Measurements from ENCODE around the gene AZGP1. TPM values are rescaled to one million over a fixed set of nuclear protein-coding genes. Genes with fewer than 3 reads are reported as not detected.
A peak's percentile ranks its signal among the peaks of the same experiment; 100 is the strongest.

The AZGP1 gene
- total and polyA plus RNA-seq, 2 of the 13 experiments (the other 11 are each of a cell fraction or from before 2014, with no cell fraction given) = 93.8 to 229 TPM

DNA sequence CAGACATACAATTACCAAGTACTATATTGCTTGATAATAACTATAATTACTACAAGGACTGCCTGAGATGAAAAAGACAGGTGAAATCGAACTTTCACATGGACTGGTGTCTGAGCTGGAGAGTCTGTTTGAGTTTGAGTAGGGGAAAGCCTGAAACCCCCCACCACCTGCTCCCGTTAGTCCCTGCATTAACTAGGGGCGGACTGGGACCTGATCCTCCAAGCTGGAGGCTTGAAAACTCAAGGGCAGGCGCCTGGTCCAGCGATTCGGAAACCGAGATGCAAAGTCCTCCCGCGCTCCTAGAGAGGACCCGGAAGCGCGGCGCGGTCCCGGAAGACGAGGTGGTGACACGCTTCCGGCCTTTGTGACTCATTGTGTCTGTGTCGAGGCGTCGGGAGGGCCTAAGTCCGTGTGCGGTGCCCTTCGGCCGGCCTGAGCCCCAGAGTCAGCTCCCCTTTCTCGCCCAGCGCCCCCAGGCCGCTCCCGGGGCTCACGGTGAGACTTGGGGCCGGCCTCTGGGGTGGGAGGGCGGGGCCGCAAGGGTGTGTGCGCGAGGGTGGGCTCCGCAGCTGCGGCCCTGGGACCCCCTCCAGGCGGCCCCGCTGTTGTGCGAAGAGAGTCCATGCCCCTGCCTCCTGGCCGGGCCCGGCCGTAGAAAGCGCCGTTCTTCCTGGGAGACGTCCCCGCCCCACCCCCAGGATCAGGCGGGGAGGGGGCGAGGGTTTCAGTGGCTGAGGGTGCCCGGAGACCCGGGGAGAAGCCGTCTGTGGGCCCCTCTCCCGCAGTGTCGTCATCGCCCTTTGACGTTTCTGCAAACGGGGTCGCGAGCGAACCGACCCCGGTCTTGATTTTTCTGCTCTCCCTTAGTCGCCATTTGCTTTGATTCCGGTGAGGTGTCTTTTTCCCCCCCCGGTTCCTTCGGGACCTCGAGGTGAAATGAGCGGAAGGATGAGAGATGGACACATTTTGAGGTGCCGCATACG lies 39.7 kb upstream of the AZGP1 start, which contains the start of gene ZKSCAN1 (continued):
- TF ChIP-seq ASH2L (IDR thresholded peaks at IDR 0.05; ENCODE audit: insufficient read length, low read depth, low read length) = peak; percentile 69
- peak; percentile 74; the same call in 1 of the 2 replicates for TF ChIP-seq ARNT2 (CRISPR knock-in tag; IDR thresholded peaks at IDR 0.05; ENCODE audit: low read depth)
- TF ChIP-seq ZNF644 (CRISPR knock-in tag; IDR thresholded peaks at IDR 0.05; ENCODE audit: low read depth) = no peak
- TF ChIP-seq ARHGAP35 (CRISPR knock-in tag; IDR thresholded peaks at IDR 0.05; ENCODE audit: borderline replicate concordance) = no peak; the same call in 1 of the 2 replicates
- no peak for TF ChIP-seq MAFK (conservative IDR thresholded peaks at IDR 0.05 in 1 of 2, IDR thresholded peaks at IDR 0.05 in 1 of 2; ENCODE audit: low read length in 2 of 2)
- TF ChIP-seq ZNF607 (CRISPR knock-in tag; IDR thresholded peaks at IDR 0.05; ENCODE audit: borderline replicate concordance) = peak; percentile 72; the same call in 1 of the 2 replicates
- TF ChIP-seq, protein P1, sequence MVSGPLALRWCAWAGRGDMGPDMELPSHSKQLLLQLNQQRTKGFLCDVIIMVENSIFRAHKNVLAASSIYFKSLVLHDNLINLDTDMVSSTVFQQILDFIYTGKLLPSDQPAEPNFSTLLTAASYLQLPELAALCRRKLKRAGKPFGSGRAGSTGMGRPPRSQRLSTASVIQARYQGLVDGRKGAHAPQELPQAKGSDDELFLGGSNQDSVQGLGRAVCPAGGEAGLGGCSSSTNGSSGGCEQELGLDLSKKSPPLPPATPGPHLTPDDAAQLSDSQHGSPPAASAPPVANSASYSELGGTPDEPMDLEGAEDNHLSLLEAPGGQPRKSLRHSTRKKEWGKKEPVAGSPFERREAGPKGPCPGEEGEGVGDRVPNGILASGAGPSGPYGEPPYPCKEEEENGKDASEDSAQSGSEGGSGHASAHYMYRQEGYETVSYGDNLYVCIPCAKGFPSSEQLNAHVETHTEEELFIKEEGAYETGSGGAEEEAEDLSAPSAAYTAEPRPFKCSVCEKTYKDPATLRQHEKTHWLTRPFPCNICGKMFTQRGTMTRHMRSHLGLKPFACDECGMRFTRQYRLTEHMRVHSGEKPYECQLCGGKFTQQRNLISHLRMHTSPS (CRISPR knock-in tag; IDR thresholded peaks at IDR 0.05; ENCODE audit: low read depth) = 0 out of 2 replicates have a peak, but pooled peaks have one; percentile 20
- TF ChIP-seq, protein P2, sequence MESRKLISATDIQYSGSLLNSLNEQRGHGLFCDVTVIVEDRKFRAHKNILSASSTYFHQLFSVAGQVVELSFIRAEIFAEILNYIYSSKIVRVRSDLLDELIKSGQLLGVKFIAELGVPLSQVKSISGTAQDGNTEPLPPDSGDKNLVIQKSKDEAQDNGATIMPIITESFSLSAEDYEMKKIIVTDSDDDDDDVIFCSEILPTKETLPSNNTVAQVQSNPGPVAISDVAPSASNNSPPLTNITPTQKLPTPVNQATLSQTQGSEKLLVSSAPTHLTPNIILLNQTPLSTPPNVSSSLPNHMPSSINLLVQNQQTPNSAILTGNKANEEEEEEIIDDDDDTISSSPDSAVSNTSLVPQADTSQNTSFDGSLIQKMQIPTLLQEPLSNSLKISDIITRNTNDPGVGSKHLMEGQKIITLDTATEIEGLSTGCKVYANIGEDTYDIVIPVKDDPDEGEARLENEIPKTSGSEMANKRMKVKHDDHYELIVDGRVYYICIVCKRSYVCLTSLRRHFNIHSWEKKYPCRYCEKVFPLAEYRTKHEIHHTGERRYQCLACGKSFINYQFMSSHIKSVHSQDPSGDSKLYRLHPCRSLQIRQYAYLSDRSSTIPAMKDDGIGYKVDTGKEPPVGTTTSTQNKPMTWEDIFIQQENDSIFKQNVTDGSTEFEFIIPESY (CRISPR knock-in tag; IDR thresholded peaks at IDR 0.05) = no peak
- peak; percentile 96 for TF ChIP-seq GABPA (IDR thresholded peaks at IDR 0.05; ENCODE audit: low read depth, low read length)
- peak; percentile 98 for TF ChIP-seq GABPA (CRISPR knock-in tag; IDR thresholded peaks at IDR 0.05; ENCODE audit: low read depth)
- TF ChIP-seq ATRX (CRISPR knock-in tag; IDR thresholded peaks at IDR 0.05; ENCODE audit: borderline replicate concordance) = no peak
- TF ChIP-seq NFKBIZ (CRISPR knock-in tag; IDR thresholded peaks at IDR 0.05) = 0 out of 2 replicates have a peak, but pooled peaks have one; percentile 18
- TF ChIP-seq ETV5 (CRISPR knock-in tag; IDR thresholded peaks at IDR 0.05; ENCODE audit: borderline replicate concordance) = peak; percentile 94
- TF ChIP-seq, protein P3, sequence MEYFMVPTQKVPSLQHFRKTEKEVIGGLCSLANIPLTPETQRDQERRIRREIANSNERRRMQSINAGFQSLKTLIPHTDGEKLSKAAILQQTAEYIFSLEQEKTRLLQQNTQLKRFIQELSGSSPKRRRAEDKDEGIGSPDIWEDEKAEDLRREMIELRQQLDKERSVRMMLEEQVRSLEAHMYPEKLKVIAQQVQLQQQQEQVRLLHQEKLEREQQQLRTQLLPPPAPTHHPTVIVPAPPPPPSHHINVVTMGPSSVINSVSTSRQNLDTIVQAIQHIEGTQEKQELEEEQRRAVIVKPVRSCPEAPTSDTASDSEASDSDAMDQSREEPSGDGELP (IDR thresholded peaks at IDR 0.05; ENCODE audit: borderline replicate concordance, low read depth) = no peak
- TF ChIP-seq, protein P4, sequence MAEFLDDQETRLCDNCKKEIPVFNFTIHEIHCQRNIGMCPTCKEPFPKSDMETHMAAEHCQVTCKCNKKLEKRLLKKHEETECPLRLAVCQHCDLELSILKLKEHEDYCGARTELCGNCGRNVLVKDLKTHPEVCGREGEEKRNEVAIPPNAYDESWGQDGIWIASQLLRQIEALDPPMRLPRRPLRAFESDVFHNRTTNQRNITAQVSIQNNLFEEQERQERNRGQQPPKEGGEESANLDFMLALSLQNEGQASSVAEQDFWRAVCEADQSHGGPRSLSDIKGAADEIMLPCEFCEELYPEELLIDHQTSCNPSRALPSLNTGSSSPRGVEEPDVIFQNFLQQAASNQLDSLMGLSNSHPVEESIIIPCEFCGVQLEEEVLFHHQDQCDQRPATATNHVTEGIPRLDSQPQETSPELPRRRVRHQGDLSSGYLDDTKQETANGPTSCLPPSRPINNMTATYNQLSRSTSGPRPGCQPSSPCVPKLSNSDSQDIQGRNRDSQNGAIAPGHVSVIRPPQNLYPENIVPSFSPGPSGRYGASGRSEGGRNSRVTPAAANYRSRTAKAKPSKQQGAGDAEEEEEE (CRISPR knock-in tag; IDR thresholded peaks at IDR 0.05; ENCODE audit: borderline replicate concordance) = no peak
- no peak for TF ChIP-seq FIP1L1 (IDR thresholded peaks at IDR 0.05; ENCODE audit: borderline replicate concordance, insufficient read depth, low read depth, low read length)
- TF ChIP-seq PHF21A (CRISPR knock-in tag; IDR thresholded peaks at IDR 0.05) = no peak
- TF ChIP-seq ZNF570 (CRISPR knock-in tag; IDR thresholded peaks at IDR 0.05; ENCODE audit: borderline replicate concordance) = no peak
- TF ChIP-seq NCOA5 (CRISPR knock-in tag; IDR thresholded peaks at IDR 0.05) = no peak
- no peak for TF ChIP-seq ZNF24 (IDR thresholded peaks at IDR 0.05)
- TF ChIP-seq NFE2L1 (CRISPR knock-in tag; IDR thresholded peaks at IDR 0.05; ENCODE audit: borderline replicate concordance) = no peak
- TF ChIP-seq PITX1 (CRISPR knock-in tag; IDR thresholded peaks at IDR 0.05) = no peak
- no peak for TF ChIP-seq ZNF3 (CRISPR knock-in tag; IDR thresholded peaks at IDR 0.05)

Data from HepG2 (cell line).